ENCODE data around the gene CD300E.

- TF ChIP-seq POLR2AphosphoS5 (IDR thresholded peaks at IDR 0.05) (no peak), CTCF (IDR thresholded peaks at IDR 0.05; ENCODE audit: poor library complexity, severe bottlenecking) (no peak)
Measured at GRCh38 chr17:74659889-74660288, 36.4 kb upstream of the CD300E start.
